Measurements from ENCODE around the gene CYP2W1. TPM values are rescaled to one million over a fixed set of nuclear protein-coding genes. Genes with fewer than 3 reads are reported as not detected.

Gene CYP2W1
- total RNA-seq, 4 donors from 2014 or later = not detected

GRCh38 chr7:967361-968082 lies 15.5 kb upstream of the CYP2W1 start:
- ATAC-seq = no peak
- Histone ChIP-seq H3K4me1 (peaks cover 0 to 76% (median 25%) of the 10 kb centered on the region in 3 donors), H3K36me3 (peaks cover 0 to 62% of the 10 kb centered on the region in 2 donors), H3K27me3 (no peaks in the 10 kb centered on the region), H3K4me3 (no peak overlapping the region), H3K9me3 (no peaks in the 10 kb centered on the region), H3K27ac (no peak overlapping the region)
- WGBS, 2 donors (ENCODE audit: low coverage in 1 of 2) = 81 to 86% methylated on average over 6 to 11 of the region's 39 CpGs
- TF ChIP-seq POLR2AphosphoS5 (IDR thresholded peaks at IDR 0.05) = no peak
- TF ChIP-seq EP300 (IDR thresholded peaks at IDR 0.05) = no peak
- no peak for TF ChIP-seq POLR2A (IDR thresholded peaks at IDR 0.05)
- TF ChIP-seq CTCF (IDR thresholded peaks at IDR 0.05) = no peak

GRCh38 chr7:968205-969105 lies 14.5 kb upstream of the CYP2W1 start:
- no peaks in the 10 kb centered on the region for H3K9me3 ChIP-seq
- H3K4me1 ChIP-seq = peaks cover 0 to 74% (median 20%) of the 10 kb centered on the region in 3 donors
- WGBS, 2 donors (ENCODE audit: low coverage in 1 of 2) = 53 to 78% methylated on average over 4 to 5 of the region's 24 CpGs
- H3K36me3 ChIP-seq = peaks cover 0 to 68% of the 10 kb centered on the region in 2 donors
- no peaks in the 10 kb centered on the region for H3K27me3 ChIP-seq
- H3K4me3 ChIP-seq = no peak overlapping the region
- TF ChIP-seq EP300 (IDR thresholded peaks at IDR 0.05) = no peak
- TF ChIP-seq POLR2AphosphoS5 (IDR thresholded peaks at IDR 0.05) = no peak
- TF ChIP-seq POLR2A (IDR thresholded peaks at IDR 0.05) = no peak
- TF ChIP-seq CTCF (IDR thresholded peaks at IDR 0.05) = no peak
- no peak for ATAC-seq
- no peak overlapping the region for H3K27ac ChIP-seq

- peaks cover 0 to 74% (median 17%) of the 10 kb centered on the region in 3 donors for H3K4me1 ChIP-seq
- no peak overlapping the region for H3K27ac ChIP-seq
- TF ChIP-seq POLR2A (IDR thresholded peaks at IDR 0.05) (no peak), EP300 (IDR thresholded peaks at IDR 0.05) (no peak), POLR2AphosphoS5 (IDR thresholded peaks at IDR 0.05) (no peak)
- no peak overlapping the region for H3K4me3 ChIP-seq
- peaks cover 0 to 68% of the 10 kb centered on the region in 2 donors for H3K36me3 ChIP-seq
- H3K27me3 ChIP-seq = no peaks in the 10 kb centered on the region
- WGBS, 2 donors (ENCODE audit: low coverage in 1 of 2) = 100% methylated on average over 2 to 6 of the region's 11 CpGs
- no peak for ATAC-seq
- no peaks in the 10 kb centered on the region for H3K9me3 ChIP-seq
Measured at GRCh38 chr7:969403-969802, 13.6 kb upstream of the CYP2W1 start.

GRCh38 chr7:970744-971143 lies 12.2 kb upstream of the CYP2W1 start:
- peaks cover 0 to 68% of the 10 kb centered on the region in 2 donors for H3K36me3 ChIP-seq
- H3K4me1 ChIP-seq = peaks cover 0 to 69% (median 11%) of the 10 kb centered on the region in 3 donors
- no peak overlapping the region for H3K4me3 ChIP-seq
- 82 to 100% methylated on average over 1 to 5 of the region's 6 CpGs for WGBS, 2 donors (ENCODE audit: low coverage in 1 of 2)
- no peaks in the 10 kb centered on the region for H3K27me3 ChIP-seq
- TF ChIP-seq POLR2A (IDR thresholded peaks at IDR 0.05) (no peak), CTCF (IDR thresholded peaks at IDR 0.05) (no peak), POLR2AphosphoS5 (IDR thresholded peaks at IDR 0.05) (no peak)
- no peak for ATAC-seq
- no peak overlapping the region for H3K27ac ChIP-seq
- no peaks in the 10 kb centered on the region for H3K9me3 ChIP-seq

- no peak for ATAC-seq
- 84 to 87% methylated on average over 6 to 7 of the region's 12 CpGs for WGBS, 2 donors (ENCODE audit: low coverage in 1 of 2)
- peaks cover 0 to 59% (median 13%) of the 10 kb centered on the region in 3 donors for H3K4me1 ChIP-seq
- H3K27me3 ChIP-seq = no peaks in the 10 kb centered on the region
- no peak for TF ChIP-seq CTCF (IDR thresholded peaks at IDR 0.05)
- no peak for TF ChIP-seq POLR2A (IDR thresholded peaks at IDR 0.05)
- TF ChIP-seq POLR2AphosphoS5 (IDR thresholded peaks at IDR 0.05) = no peak
- TF ChIP-seq EP300 (IDR thresholded peaks at IDR 0.05) = no peak
- no peak overlapping the region for H3K27ac ChIP-seq
- H3K36me3 ChIP-seq = peaks cover 0 to 60% of the 10 kb centered on the region in 2 donors
- no peak overlapping the region for H3K4me3 ChIP-seq
- no peaks in the 10 kb centered on the region for H3K9me3 ChIP-seq
Measured at GRCh38 chr7:972110-972509, 10.9 kb upstream of the CYP2W1 start.

Measured in gastroesophageal sphincter (tissue), 4 donors.